Measurements from ENCODE around the gene STUB1.
"Not testable (repeated sequence)": the region's sequence is repeated elsewhere in the genome, so short reads cannot be mapped to it uniquely, and the experiment has no call there.

The STUB1 gene

DNA sequence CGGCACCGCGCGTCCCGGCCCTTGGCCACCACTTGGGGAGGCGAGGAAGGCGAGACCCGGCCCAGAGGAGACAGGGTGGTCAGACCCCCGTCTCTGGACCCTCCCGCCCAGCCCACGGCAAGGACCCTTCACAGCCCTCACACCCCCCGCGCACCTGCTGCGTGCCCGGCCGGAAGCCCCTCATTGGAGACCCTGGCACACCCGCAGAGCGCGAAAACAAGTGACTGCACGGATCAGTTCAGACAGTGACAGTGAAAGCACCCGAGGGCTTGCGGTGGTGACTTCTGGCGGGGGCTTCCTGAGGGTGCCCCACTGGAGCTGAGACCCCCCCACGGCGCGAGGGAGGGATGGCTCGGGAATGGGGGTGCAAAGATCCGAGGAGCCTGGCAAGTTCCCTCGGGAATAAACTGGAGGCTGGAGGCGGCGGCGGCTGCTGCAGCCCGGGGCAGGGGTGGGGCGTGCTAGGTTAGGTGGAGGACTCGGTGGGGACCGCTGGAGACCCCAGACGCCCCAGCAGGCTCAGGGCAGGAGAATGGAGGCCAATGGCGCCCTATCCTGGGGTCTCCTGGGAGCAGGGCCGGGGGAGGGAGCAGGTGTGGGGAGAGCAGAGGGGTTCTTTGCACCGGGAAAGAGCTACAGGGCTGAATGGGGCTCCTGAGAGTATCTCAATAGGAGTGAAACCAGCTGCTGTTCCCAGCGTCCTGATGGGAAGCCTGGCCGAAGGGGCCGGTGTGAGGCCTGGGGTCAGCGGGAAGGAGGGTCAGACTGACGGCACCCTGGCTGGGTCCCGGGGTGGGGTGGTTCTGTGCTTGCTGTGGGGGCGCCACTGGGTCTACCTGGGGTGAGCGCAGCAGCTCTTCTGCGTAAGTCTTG lies 26.2 kb downstream of the STUB1 start:
- H3K27ac ChIP-seq (ENCODE audit: low read length) = no peak overlapping the region
- no peaks in the 10 kb centered on the region for H3K36me3 ChIP-seq (ENCODE audit: control insufficient read depth in 1 of 2, insufficient read depth in 2 of 2, low read length in 2 of 2)
- peaks cover 70% of the 10 kb centered on the region for H3K27me3 ChIP-seq (ENCODE audit: low read depth, low read length)
- H3K4me1 ChIP-seq (ENCODE audit: control insufficient read depth in 1 of 2, insufficient read depth in 2 of 2, low read length in 2 of 2) = peaks cover 0 to 18% of the 10 kb centered on the region in 2 donors
- no peak overlapping the region for H3K4me3 ChIP-seq (ENCODE audit: low read depth in 1 of 2, low read length in 2 of 2)
- no peaks in the 10 kb centered on the region for H3K9me3 ChIP-seq (ENCODE audit: control insufficient read depth in 1 of 2, low read length in 2 of 2)

DNA sequence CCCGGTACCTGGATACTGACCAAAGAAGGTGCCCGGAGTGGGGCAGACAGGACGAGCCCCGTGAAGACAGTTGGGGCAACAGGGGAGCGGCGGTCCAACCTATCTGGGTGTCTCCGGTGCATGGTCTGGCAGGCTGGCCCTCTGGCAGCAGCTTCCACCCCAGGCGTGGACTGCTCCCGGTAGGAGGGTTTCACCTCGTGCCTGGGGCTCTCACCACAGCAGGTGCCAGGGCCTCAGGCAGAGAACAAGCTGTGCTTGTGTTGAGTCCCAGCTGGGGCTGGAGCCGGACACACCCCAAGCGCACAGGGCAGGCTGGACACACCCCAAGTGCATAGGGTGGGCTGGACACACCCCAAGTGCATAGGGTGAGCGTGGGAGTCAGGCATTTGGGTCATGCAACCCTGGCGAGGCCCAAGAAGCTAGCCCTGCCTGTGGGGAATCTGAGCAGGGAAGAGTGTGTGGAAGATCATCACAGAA lies 26.9 kb downstream of the STUB1 start:
- no peak overlapping the region for H3K4me3 ChIP-seq (ENCODE audit: low read depth in 1 of 2, low read length in 2 of 2)
- no peaks in the 10 kb centered on the region for H3K36me3 ChIP-seq (ENCODE audit: control insufficient read depth in 1 of 2, insufficient read depth in 2 of 2, low read length in 2 of 2)
- peaks cover 0 to 18% of the 10 kb centered on the region in 2 donors for H3K4me1 ChIP-seq (ENCODE audit: control insufficient read depth in 1 of 2, insufficient read depth in 2 of 2, low read length in 2 of 2)
- no peaks in the 10 kb centered on the region for H3K9me3 ChIP-seq (ENCODE audit: control insufficient read depth in 1 of 2, low read length in 2 of 2)
- no peak overlapping the region for H3K27ac ChIP-seq (ENCODE audit: low read length)
- H3K27me3 ChIP-seq (ENCODE audit: low read depth, low read length) = peaks cover 67% of the 10 kb centered on the region

DNA sequence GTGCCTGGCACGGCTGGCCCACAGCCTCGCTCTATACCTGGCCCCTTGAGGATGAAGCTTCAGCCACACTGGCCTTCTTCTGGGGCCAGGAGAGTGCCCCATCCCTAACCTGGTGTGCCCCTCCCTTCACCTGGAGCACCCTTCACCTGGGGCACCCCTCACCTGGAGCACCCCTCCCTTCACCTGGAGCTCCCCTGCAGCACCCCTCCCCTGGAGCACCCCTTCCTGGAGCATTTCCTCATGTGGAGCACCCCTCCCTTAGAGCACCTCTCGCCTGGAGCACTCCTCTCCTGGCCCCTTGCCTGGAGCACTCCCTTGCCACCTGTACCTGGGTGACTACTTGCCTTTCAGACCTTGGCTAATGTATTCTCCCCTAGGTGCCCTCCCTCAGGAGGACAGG lies 27.8 kb downstream of the STUB1 start:
- Histone ChIP-seq H3K36me3 (ENCODE audit: control insufficient read depth in 1 of 2, insufficient read depth in 2 of 2, low read length in 2 of 2) (no peaks in the 10 kb centered on the region), H3K4me3 (ENCODE audit: low read depth in 1 of 2, low read length in 2 of 2) (no peak overlapping the region), H3K4me1 (ENCODE audit: control insufficient read depth in 1 of 2, insufficient read depth in 2 of 2, low read length in 2 of 2) (peaks cover 0 to 18% of the 10 kb centered on the region in 2 donors), H3K27ac (ENCODE audit: low read length) (no peak overlapping the region), H3K9me3 (ENCODE audit: control insufficient read depth in 1 of 2, low read length in 2 of 2) (no peaks in the 10 kb centered on the region), H3K27me3 (ENCODE audit: low read depth, low read length) (peaks cover 60% of the 10 kb centered on the region)

DNA sequence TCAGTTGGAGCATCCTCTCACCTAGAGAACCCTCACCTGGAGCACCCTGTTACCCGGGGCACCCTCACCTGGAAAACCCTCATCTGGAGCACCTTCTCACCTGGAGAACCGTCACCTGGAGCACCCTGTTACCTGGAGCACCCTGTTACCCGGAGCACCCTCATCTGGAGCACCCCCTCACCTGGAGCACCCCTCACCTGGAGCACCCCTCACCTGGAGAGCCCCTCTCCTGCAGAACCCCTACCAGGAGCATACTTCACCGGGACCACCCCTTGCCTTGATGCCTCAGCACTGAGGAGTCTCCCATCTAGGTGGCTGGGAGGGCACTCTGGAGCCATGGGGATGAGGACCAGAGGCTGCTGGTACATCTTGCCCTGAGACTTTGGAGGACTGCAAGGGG lies 28.7 kb downstream of the STUB1 start:
- H3K36me3 ChIP-seq (ENCODE audit: control insufficient read depth in 1 of 2, insufficient read depth in 2 of 2, low read length in 2 of 2) = no peaks in the 10 kb centered on the region
- no peak overlapping the region for H3K4me3 ChIP-seq (ENCODE audit: low read depth in 1 of 2, low read length in 2 of 2)
- peaks cover 0 to 18% of the 10 kb centered on the region in 2 donors for H3K4me1 ChIP-seq (ENCODE audit: control insufficient read depth in 1 of 2, insufficient read depth in 2 of 2, low read length in 2 of 2)
- H3K27me3 ChIP-seq (ENCODE audit: low read depth, low read length) = peaks cover 56% of the 10 kb centered on the region
- no peak overlapping the region for H3K27ac ChIP-seq (ENCODE audit: low read length)
- no peaks in the 10 kb centered on the region for H3K9me3 ChIP-seq (ENCODE audit: control insufficient read depth in 1 of 2, low read length in 2 of 2)

DNA sequence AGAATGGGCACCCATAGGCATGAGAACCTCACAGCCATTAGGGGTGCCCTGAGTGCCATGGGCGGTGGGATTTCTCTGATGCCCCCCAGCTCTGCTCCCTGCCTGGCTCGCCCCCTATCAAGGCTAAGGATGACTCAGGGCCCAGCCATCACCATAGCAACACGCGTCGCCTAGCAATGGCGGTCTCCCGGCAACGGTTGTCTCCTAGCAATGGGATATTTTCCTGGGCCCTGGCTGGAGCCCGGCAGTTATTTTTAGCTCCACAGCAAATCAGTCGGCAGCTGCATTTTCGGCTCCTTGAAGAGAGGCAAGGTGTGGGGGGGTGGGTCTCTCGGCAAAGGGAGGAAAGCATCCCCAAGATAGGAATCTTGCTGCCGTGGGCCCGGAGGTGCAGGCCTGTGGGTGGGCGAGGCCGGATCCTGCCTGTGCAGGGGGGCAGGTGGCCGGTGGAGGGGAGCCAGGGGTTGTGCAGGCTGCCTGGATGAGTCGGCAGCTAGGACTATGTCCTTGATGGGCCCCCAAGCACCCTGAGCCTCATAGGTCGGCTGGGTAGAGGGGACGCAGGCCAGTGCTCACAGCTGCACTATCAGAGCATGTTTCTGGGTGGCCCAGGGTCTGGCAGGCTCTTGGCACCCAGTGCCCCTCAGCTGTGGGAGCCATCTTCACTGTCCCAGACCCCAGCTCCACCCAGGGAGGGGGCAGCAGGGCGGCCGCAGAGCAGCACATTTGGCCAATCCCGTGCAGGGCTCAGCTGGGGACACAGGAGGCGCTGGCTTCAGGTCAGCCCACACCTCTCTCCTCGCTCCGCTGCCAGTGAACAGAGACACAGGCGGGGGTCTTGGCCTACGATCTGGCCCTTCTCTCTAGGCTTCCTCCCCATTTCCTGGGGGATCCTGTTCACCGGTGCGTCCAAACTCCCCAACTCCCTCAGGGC lies 29.6 kb downstream of the STUB1 start:
- Histone ChIP-seq H3K4me3 (ENCODE audit: low read depth in 1 of 2, low read length in 2 of 2) (no peak overlapping the region), H3K36me3 (ENCODE audit: control insufficient read depth in 1 of 2, insufficient read depth in 2 of 2, low read length in 2 of 2) (no peaks in the 10 kb centered on the region), H3K9me3 (ENCODE audit: control insufficient read depth in 1 of 2, low read length in 2 of 2) (no peaks in the 10 kb centered on the region), H3K27me3 (ENCODE audit: low read depth, low read length) (peaks cover 47% of the 10 kb centered on the region), H3K27ac (ENCODE audit: low read length) (no peak overlapping the region), H3K4me1 (ENCODE audit: control insufficient read depth in 1 of 2, insufficient read depth in 2 of 2, low read length in 2 of 2) (peaks cover 0 to 24% of the 10 kb centered on the region in 2 donors)

GRCh38 chr16:710500-711075 lies 30.4 kb downstream of the STUB1 start:
- Histone ChIP-seq H3K4me1 (ENCODE audit: control insufficient read depth in 1 of 2, insufficient read depth in 2 of 2, low read length in 2 of 2) (peaks cover 0 to 25% of the 10 kb centered on the region in 2 donors), H3K36me3 (ENCODE audit: control insufficient read depth in 1 of 2, insufficient read depth in 2 of 2, low read length in 2 of 2) (no peaks in the 10 kb centered on the region), H3K9me3 (ENCODE audit: control insufficient read depth in 1 of 2, low read length in 2 of 2) (no peaks in the 10 kb centered on the region), H3K27me3 (ENCODE audit: low read depth, low read length) (peaks cover 47% of the 10 kb centered on the region), H3K27ac (ENCODE audit: low read length) (no peak overlapping the region), H3K4me3 (ENCODE audit: low read depth in 1 of 2, low read length in 2 of 2) (no peak overlapping the region)

GRCh38 chr16:711084-711483 lies 30.9 kb downstream of the STUB1 start:
- no peaks in the 10 kb centered on the region for H3K9me3 ChIP-seq (ENCODE audit: control insufficient read depth in 1 of 2, low read length in 2 of 2)
- H3K27me3 ChIP-seq (ENCODE audit: low read depth, low read length) = peaks cover 47% of the 10 kb centered on the region
- peaks cover 0 to 27% of the 10 kb centered on the region in 2 donors for H3K4me1 ChIP-seq (ENCODE audit: control insufficient read depth in 1 of 2, insufficient read depth in 2 of 2, low read length in 2 of 2)
- no peak overlapping the region for H3K4me3 ChIP-seq (ENCODE audit: low read depth in 1 of 2, low read length in 2 of 2)
- H3K27ac ChIP-seq (ENCODE audit: low read length) = no peak overlapping the region
- H3K36me3 ChIP-seq (ENCODE audit: control insufficient read depth in 1 of 2, insufficient read depth in 2 of 2, low read length in 2 of 2) = no peaks in the 10 kb centered on the region

- peaks cover 0 to 28% of the 10 kb centered on the region in 2 donors for H3K4me1 ChIP-seq (ENCODE audit: control insufficient read depth in 1 of 2, insufficient read depth in 2 of 2, low read length in 2 of 2)
- no peaks in the 10 kb centered on the region for H3K9me3 ChIP-seq (ENCODE audit: control insufficient read depth in 1 of 2, low read length in 2 of 2)
- no peak overlapping the region for H3K27ac ChIP-seq (ENCODE audit: low read length)
- H3K4me3 ChIP-seq (ENCODE audit: low read depth in 1 of 2, low read length in 2 of 2) = no peak overlapping the region
- H3K36me3 ChIP-seq (ENCODE audit: control insufficient read depth in 1 of 2, insufficient read depth in 2 of 2, low read length in 2 of 2) = no peaks in the 10 kb centered on the region
- peaks cover 43% of the 10 kb centered on the region for H3K27me3 ChIP-seq (ENCODE audit: low read depth, low read length)
Measured at GRCh38 chr16:711548-712320, 31.5 kb downstream of the STUB1 start.

DNA sequence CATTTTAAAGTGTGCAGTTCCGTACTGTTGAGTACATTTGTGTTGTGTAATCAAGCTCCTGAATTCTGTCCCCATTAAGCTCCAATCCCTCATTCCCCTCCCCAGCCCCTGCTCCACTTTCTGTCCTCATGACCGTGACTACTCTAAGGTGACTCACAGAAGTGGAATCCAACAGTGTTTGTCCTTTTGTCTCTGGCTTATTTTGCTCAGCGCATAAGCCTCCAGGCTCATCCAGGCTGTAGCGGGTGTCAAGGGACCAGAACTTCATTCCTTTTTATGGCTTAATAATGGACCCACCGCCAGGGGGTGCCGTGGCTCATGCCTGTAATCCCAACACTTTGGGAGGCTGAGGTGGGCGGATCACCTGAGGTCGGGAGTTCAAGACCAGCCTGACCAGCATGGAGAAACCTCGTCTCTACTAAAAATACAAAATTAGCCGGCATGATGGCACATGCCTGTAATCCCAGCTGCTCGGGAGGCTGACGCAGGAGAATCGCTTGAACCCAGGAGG lies 32.6 kb downstream of the STUB1 start:
- H3K4me3 ChIP-seq (ENCODE audit: low read depth in 1 of 2, low read length in 2 of 2); H3K9me3 ChIP-seq (ENCODE audit: control insufficient read depth in 1 of 2, low read length in 2 of 2); H3K36me3 ChIP-seq (ENCODE audit: control insufficient read depth in 1 of 2, insufficient read depth in 2 of 2, low read length in 2 of 2); H3K27ac ChIP-seq (ENCODE audit: low read length): not testable (repeated sequence)
- H3K27me3 ChIP-seq (ENCODE audit: low read depth, low read length) = peaks cover 36% of the 10 kb centered on the region
- H3K4me1 ChIP-seq (ENCODE audit: control insufficient read depth in 1 of 2, insufficient read depth in 2 of 2, low read length in 2 of 2) = peaks cover 0 to 34% of the 10 kb centered on the region in 2 donors

DNA sequence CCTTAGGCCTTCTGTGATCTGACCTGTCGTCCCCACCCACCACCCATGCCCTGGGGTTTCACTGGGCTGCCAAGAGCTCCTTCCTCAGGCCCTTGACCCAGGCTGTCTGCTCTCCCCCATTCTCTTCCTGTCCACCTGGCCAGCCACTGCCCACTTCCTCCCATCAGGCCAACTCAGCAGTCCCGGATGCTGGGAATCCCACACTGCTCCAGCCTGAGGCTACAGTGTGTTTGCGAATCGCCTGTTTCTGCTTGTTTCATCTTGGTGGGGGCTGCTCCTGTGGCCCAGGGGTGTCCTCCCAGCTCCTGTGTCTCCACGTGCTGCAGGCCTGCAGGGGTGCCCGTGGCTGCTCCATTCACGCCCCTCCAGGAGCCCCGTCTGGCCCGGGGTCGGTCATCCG lies 33.9 kb downstream of the STUB1 start:
- H3K9me3 ChIP-seq (ENCODE audit: control insufficient read depth in 1 of 2, low read length in 2 of 2) = no peaks in the 10 kb centered on the region
- peaks cover 23% of the 10 kb centered on the region for H3K27me3 ChIP-seq (ENCODE audit: low read depth, low read length)
- peaks cover 3 to 42% of the 10 kb centered on the region in 2 donors for H3K4me1 ChIP-seq (ENCODE audit: control insufficient read depth in 1 of 2, insufficient read depth in 2 of 2, low read length in 2 of 2)

More for the DNA sequence above, 33.9 kb downstream of the STUB1 start:
- no peak overlapping the region for H3K27ac ChIP-seq (ENCODE audit: low read length)
- peak overlapping the region in 1 of 2 donors; percentile 48 for H3K4me3 ChIP-seq (ENCODE audit: low read depth in 1 of 2, low read length in 2 of 2)
- no peaks in the 10 kb centered on the region for H3K36me3 ChIP-seq (ENCODE audit: control insufficient read depth in 1 of 2, insufficient read depth in 2 of 2, low read length in 2 of 2)
